KMS-11 (cell line): ENCODE data around the gene KCTD7.
"Not testable (repeated sequence)": the region's sequence is repeated elsewhere in the genome, so short reads cannot be mapped to it uniquely, and the experiment has no call there.

ENCODE experiments used
- H2AFZ ChIP-seq: fragments of 200-600 bp; sonication (generic); 2 replicates; pipeline ENCODE4 v1.6.1; 2016; ENCODE audit warnings: antibody characterized with exemption, mixed run types, low read depth
- H3K27ac ChIP-seq: fragments of 200-600 bp; sonication (generic); 2 replicates; pipeline ENCODE4 v1.6.1; 2016; ENCODE audit warnings: mild to moderate bottlenecking, mixed run types
- H3K27me3 ChIP-seq: fragments of 200-600 bp; sonication (generic); 2 replicates; pipeline ENCODE4 v1.6.1; 2017; ENCODE audit warnings: mild to moderate bottlenecking, low read depth, mixed run types, moderate library complexity; ENCODE audit not compliant: insufficient read depth
- H3K36me3 ChIP-seq: fragments of 200-600 bp; sonication (generic); 2 replicates; pipeline ENCODE4 v1.6.1; 2017; ENCODE audit warnings: mild to moderate bottlenecking, mixed run types; ENCODE audit not compliant: insufficient read depth
- H3K4me1 ChIP-seq: fragments of 200-600 bp; sonication (generic); 2 replicates; pipeline ENCODE4 v1.6.1; 2016; ENCODE audit warnings: mild to moderate bottlenecking, low read depth, mixed run types; ENCODE audit not compliant: poor library complexity, severe bottlenecking
- H3K4me2 ChIP-seq: fragments of 200-600 bp; sonication (generic); 2 replicates; pipeline ENCODE4 v1.7.0; 2016; ENCODE audit warnings: mild to moderate bottlenecking, mixed run types
- H3K4me3 ChIP-seq: fragments of 200-600 bp; sonication (generic); IDR thresholded peaks from 2 replicates; pipeline ENCODE4 v1.6.1; 2017; ENCODE audit warnings: low read depth, low read length, mixed read lengths; ENCODE audit not compliant: insufficient read depth
- H3K79me2 ChIP-seq: fragments of 200-600 bp; sonication (generic); 2 replicates; pipeline ENCODE4 v1.6.1; 2016; ENCODE audit warnings: low read depth, mixed run types; ENCODE audit not compliant: insufficient read depth
- H3K9ac ChIP-seq: fragments of 200-600 bp; sonication (generic); 2 replicates; pipeline ENCODE4 v1.6.1; 2016; ENCODE audit warnings: mild to moderate bottlenecking, mixed run types
- H4K20me1 ChIP-seq: fragments of 200-600 bp; sonication (generic); 2 replicates; pipeline ENCODE4 v1.6.1; 2016; ENCODE audit warnings: mild to moderate bottlenecking, mixed run types; ENCODE audit not compliant: insufficient read depth
- CTCF ChIP-seq: fragments of 200-600 bp; sonication (generic); conservative IDR thresholded peaks from 2 replicates; pipeline ENCODE4 v1.6.1; 2017; ENCODE audit warnings: low read depth, mild to moderate bottlenecking, antibody characterized with exemption, low read length, moderate library complexity, mixed read lengths

Gene KCTD7

GRCh38 chr7:66590302-66591057 is 38.2 kb upstream of the KCTD7 start:
- Histone ChIP-seq H3K79me2 (peaks cover 61% of the 10 kb centered on the region), H3K4me2 (peak overlapping the region; percentile 98), H3K9ac (peak overlapping the region; percentile 62; the same call in 1 of the 2 replicates), H3K4me1 (peaks cover 32% of the 10 kb centered on the region)
- H4K20me1 ChIP-seq, H3K27ac ChIP-seq, H3K36me3 ChIP-seq, H2AFZ ChIP-seq, H3K4me3 ChIP-seq, H3K27me3 ChIP-seq: not testable (repeated sequence)

- H3K4me1 ChIP-seq = peaks cover 32% of the 10 kb centered on the region
- H3K9ac ChIP-seq = peak overlapping the region; percentile 62; the same call in 1 of the 2 replicates
- H3K27me3 ChIP-seq, H4K20me1 ChIP-seq, H3K36me3 ChIP-seq, H3K4me3 ChIP-seq: not testable (repeated sequence)
- peaks cover 54% of the 10 kb centered on the region for H3K79me2 ChIP-seq
- peak overlapping the region; percentile 98 for H3K4me2 ChIP-seq
- peak overlapping the region; percentile 30; the same call in 1 of the 2 replicates for H3K27ac ChIP-seq
- peak overlapping the region; percentile 63 for H2AFZ ChIP-seq
Observed at GRCh38 chr7:66591058-66591798, 37.5 kb upstream of the KCTD7 start.

GRCh38 chr7:66591799-66592596 is 36.7 kb upstream of the KCTD7 start:
- Histone ChIP-seq H4K20me1 (peaks cover 6% of the 10 kb centered on the region; the same call in 1 of the 2 replicates), H2AFZ (peak overlapping the region; percentile 63), H3K27me3 (no peaks in the 10 kb centered on the region), H3K27ac (peak overlapping the region; percentile 30), H3K4me1 (peaks cover 32% of the 10 kb centered on the region), H3K4me3 (no peak overlapping the region), H3K79me2 (peaks cover 46% of the 10 kb centered on the region), H3K9ac (peak overlapping the region; percentile 62; the same call in 1 of the 2 replicates), H3K4me2 (peak overlapping the region; percentile 98), H3K36me3 (no peaks in the 10 kb centered on the region)
- TF ChIP-seq CTCF = no peak

- Histone ChIP-seq H3K9ac (peak overlapping the region; percentile 62; the same call in 1 of the 2 replicates), H3K4me1 (peaks cover 32% of the 10 kb centered on the region), H2AFZ (peak overlapping the region; percentile 63), H3K27ac (peak overlapping the region; percentile 30), H3K4me2 (peak overlapping the region; percentile 98), H3K79me2 (peaks cover 39% of the 10 kb centered on the region)
- H3K4me3 ChIP-seq, H3K27me3 ChIP-seq, H4K20me1 ChIP-seq, H3K36me3 ChIP-seq: not testable (repeated sequence)
Observed at GRCh38 chr7:66592597-66593146, 36.0 kb upstream of the KCTD7 start.

GRCh38 chr7:66594082-66594481 is 34.6 kb upstream of the KCTD7 start:
- Histone ChIP-seq H3K4me1 (peaks cover 29% of the 10 kb centered on the region), H3K79me2 (peaks cover 28% of the 10 kb centered on the region)
- not testable (repeated sequence) for H3K27ac ChIP-seq, H3K9ac ChIP-seq, H2AFZ ChIP-seq, H3K4me2 ChIP-seq, H3K4me3 ChIP-seq, H4K20me1 ChIP-seq, H3K36me3 ChIP-seq, H3K27me3 ChIP-seq

- Histone ChIP-seq H3K79me2 (no peaks in the 10 kb centered on the region), H3K27ac (no peak overlapping the region), H2AFZ (no peak overlapping the region), H3K36me3 (no peaks in the 10 kb centered on the region), H4K20me1 (no peaks in the 10 kb centered on the region), H3K4me1 (peaks cover 10% of the 10 kb centered on the region), H3K9ac (no peak overlapping the region), H3K4me3 (no peak overlapping the region), H3K4me2 (no peak overlapping the region), H3K27me3 (no peaks in the 10 kb centered on the region)
- no peak for TF ChIP-seq CTCF
Observed at GRCh38 chr7:66597461-66597860, 31.2 kb upstream of the KCTD7 start.
